Measurements from ENCODE around the gene ETV1. TPM values are rescaled to one million over a fixed set of nuclear protein-coding genes. Genes with fewer than 3 reads are reported as not detected.

ETV1 gene
- total RNA-seq, 1 experiment from 2014 or later: 7.4 TPM

- Histone ChIP-seq H3K4me3 (ENCODE audit: low read depth in 2 of 2, low read length in 2 of 2) (no peak overlapping the region), H3K36me3 (ENCODE audit: control insufficient read depth, insufficient read depth, low read length) (no peaks in the 10 kb centered on the region), H3K4me1 (ENCODE audit: control insufficient read depth, insufficient read depth, low read length) (no peaks in the 10 kb centered on the region), H3K27ac (ENCODE audit: low read length) (no peak overlapping the region), H3K9me3 (ENCODE audit: control insufficient read depth, insufficient read depth, low read depth, low read length) (no peaks in the 10 kb centered on the region), H3K27me3 (ENCODE audit: control insufficient read depth, insufficient read depth, low read length) (no peaks in the 10 kb centered on the region)
- no TSS peak for BruUV-seq (replicated peaks)
- no peak for ATAC-seq
- CTCF ChIA-PET: no interaction called here
- in situ Hi-C loops (cut with HindIII; ENCODE audit: low pct_unique_long_range_greater_than_20kb, low sequenced_read_pairs) (no loop called here), intact Hi-C loops (cut with micrococcal nuclease; ENCODE audit: unreplicated experiment) (no loop called here)
- DNase-seq (ENCODE audit: low read depth, low spot score): no peak
- POLR2A ChIA-PET: no interaction called here
- TF ChIP-seq POLR2AphosphoS5 (IDR thresholded peaks at IDR 0.05; ENCODE audit: low read depth, low read length) (no peak), SIN3A (IDR thresholded peaks at IDR 0.05; ENCODE audit: borderline replicate concordance, insufficient read depth, low read depth, low read length) (no peak), REST (IDR thresholded peaks at IDR 0.05; ENCODE audit: insufficient read depth in 1 of 2, low read depth in 2 of 2, low read length in 1 of 2) (no peak), TCF7L2 (IDR thresholded peaks at IDR 0.05; ENCODE audit: low read depth, low read length) (no peak)
- TF ChIP-seq, protein P1, sequence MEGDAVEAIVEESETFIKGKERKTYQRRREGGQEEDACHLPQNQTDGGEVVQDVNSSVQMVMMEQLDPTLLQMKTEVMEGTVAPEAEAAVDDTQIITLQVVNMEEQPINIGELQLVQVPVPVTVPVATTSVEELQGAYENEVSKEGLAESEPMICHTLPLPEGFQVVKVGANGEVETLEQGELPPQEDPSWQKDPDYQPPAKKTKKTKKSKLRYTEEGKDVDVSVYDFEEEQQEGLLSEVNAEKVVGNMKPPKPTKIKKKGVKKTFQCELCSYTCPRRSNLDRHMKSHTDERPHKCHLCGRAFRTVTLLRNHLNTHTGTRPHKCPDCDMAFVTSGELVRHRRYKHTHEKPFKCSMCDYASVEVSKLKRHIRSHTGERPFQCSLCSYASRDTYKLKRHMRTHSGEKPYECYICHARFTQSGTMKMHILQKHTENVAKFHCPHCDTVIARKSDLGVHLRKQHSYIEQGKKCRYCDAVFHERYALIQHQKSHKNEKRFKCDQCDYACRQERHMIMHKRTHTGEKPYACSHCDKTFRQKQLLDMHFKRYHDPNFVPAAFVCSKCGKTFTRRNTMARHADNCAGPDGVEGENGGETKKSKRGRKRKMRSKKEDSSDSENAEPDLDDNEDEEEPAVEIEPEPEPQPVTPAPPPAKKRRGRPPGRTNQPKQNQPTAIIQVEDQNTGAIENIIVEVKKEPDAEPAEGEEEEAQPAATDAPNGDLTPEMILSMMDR (IDR thresholded peaks at IDR 0.05): no peak
Observed at GRCh38 chr7:13947535-13947934, 41.9 kb downstream of the ETV1 start.

GRCh38 chr7:13946181-13946580, 43.3 kb downstream of the ETV1 start:
- intact Hi-C loops (cut with micrococcal nuclease; ENCODE audit: unreplicated experiment): no loop called here
- in situ Hi-C loops (cut with HindIII; ENCODE audit: low pct_unique_long_range_greater_than_20kb, low sequenced_read_pairs): no loop called here
- Histone ChIP-seq H3K9me3 (ENCODE audit: control insufficient read depth, insufficient read depth, low read depth, low read length) (no peaks in the 10 kb centered on the region), H3K4me1 (ENCODE audit: control insufficient read depth, insufficient read depth, low read length) (no peaks in the 10 kb centered on the region), H3K36me3 (ENCODE audit: control insufficient read depth, insufficient read depth, low read length) (no peaks in the 10 kb centered on the region), H3K4me3 (ENCODE audit: low read depth in 2 of 2, low read length in 2 of 2) (no peak overlapping the region), H3K27me3 (ENCODE audit: control insufficient read depth, insufficient read depth, low read length) (no peaks in the 10 kb centered on the region), H3K27ac (ENCODE audit: low read length) (no peak overlapping the region)
- no peak for ATAC-seq
- no TSS peak for BruUV-seq (replicated peaks)
- POLR2A ChIA-PET: no interaction called here
- DNase-seq (ENCODE audit: low read depth, low spot score): no peak
- CTCF ChIA-PET: no interaction called here
- TF ChIP-seq, protein P1 (IDR thresholded peaks at IDR 0.05): no peak
- TF ChIP-seq REST (IDR thresholded peaks at IDR 0.05; ENCODE audit: insufficient read depth in 1 of 2, low read depth in 2 of 2, low read length in 1 of 2): no peak
- TF ChIP-seq TCF7L2 (IDR thresholded peaks at IDR 0.05; ENCODE audit: low read depth, low read length): no peak
- TF ChIP-seq POLR2AphosphoS5 (IDR thresholded peaks at IDR 0.05; ENCODE audit: low read depth, low read length): no peak
- TF ChIP-seq SIN3A (IDR thresholded peaks at IDR 0.05; ENCODE audit: borderline replicate concordance, insufficient read depth, low read depth, low read length): no peak

Data from Panc1 (cell line).